AG04450 (cell line): ENCODE measurements around the gene CRYBA1. TPM values are rescaled to one million over a fixed set of nuclear protein-coding genes. Genes with fewer than 3 reads are reported as not detected.

Source experiments
- CTCF ChIA-PET: fragments of 300-600, 350-600 bp; formaldehyde crosslinking; extraction: SDS; loops from one replicate; lab custom pipeline; 2022; ENCODE audit warnings: antibody characterized with exemption, inconsistent platforms; lab: Charles Lee
- POLR2A ChIA-PET: fragments of 350-600 bp; formaldehyde crosslinking; extraction: SDS; loops from one replicate; lab custom pipeline; 2021; ENCODE audit warnings: antibody characterized with exemption, inconsistent platforms; lab: Yijun Ruan, JAX
- DNase-seq: peaks from one replicate; pipeline ENCODE4 v3.0.0-alpha.2; 2011; ENCODE audit warnings: low read depth, low spot score
- H3K27ac ChIP-seq: one replicate; pipeline ENCODE4 v1.5.1; 2012; ENCODE audit warnings: low read depth, low read length, control low read depth
- H3K27me3 ChIP-seq: one replicate; pipeline ENCODE4 v1.6.0; 2012; ENCODE audit warnings: low read length; ENCODE audit not compliant: control insufficient read depth, insufficient read depth
- H3K4me3 ChIP-seq: 2 replicates; pipeline ENCODE4 v1.5.1; 2011; ENCODE audit warnings: mild to moderate bottlenecking, low read depth, low read length, control low read depth
- H3K9me3 ChIP-seq: 2 replicates; pipeline ENCODE4 v1.5.1; 2012; ENCODE audit warnings: low read length; ENCODE audit not compliant: control insufficient read depth, insufficient read depth
- CTCF ChIP-seq: IDR thresholded peaks from 2 replicates; pipeline ENCODE4 v1.5.1; 2011; ENCODE audit warnings: low read depth, low read length, control low read depth, inconsistent platforms
- polyA plus RNA-seq: library from polyadenylated mRNA; depleted of rRNA; stranded (reverse); fragments of >200 nt; gene quantifications from 2 replicates; pipeline ENCODE4 v1.2.3, GENCODE V29; 2011

CRYBA1 gene
- polyA plus RNA-seq, 1 experiment, result not detected

DNA sequence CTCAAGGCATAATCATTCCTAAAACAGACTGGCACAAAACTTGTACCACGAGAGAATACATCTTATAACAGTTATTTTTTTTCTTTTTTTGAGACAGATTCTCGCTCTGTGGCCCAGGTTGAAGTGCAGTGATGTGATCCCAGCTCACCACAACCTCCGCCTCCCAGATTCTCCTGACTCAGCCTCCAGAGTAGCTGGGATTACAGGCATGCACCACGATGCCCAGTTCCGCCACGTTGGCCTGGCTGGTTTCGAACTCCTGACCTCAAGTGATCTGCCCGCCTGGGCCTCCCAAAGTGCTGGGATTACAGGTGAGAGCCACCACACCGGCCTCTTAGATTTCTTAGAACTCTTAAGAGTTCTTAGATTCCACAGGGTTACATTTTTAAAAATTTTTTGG, 43.2 kb downstream of the CRYBA1 start:
- ChIA-PET CTCF (interaction anchor here (0.6 to 3.9 kb wide), 7 partner anchors 33 to 166 kb away, joined by 4 to 70 read pairs (median 20); partner anchors contain the start of gene MYO18A), POLR2A (interaction anchor here (0.6 to 0.7 kb wide), 2 partner anchors 8 to 202 kb away, joined by 3 read pairs; no protein-coding TSS in a partner anchor)
- Histone ChIP-seq H3K27ac (no peak overlapping the region), H3K9me3 (no peaks in the 10 kb centered on the region; the same call in 1 of the 2 replicates), H3K4me3 (0 out of 2 replicates have a peak overlapping the region, but pooled peaks have one; percentile 17), H3K27me3 (no peaks in the 10 kb centered on the region)
- TF ChIP-seq CTCF, result no peak
- no peak for DNase-seq

DNA sequence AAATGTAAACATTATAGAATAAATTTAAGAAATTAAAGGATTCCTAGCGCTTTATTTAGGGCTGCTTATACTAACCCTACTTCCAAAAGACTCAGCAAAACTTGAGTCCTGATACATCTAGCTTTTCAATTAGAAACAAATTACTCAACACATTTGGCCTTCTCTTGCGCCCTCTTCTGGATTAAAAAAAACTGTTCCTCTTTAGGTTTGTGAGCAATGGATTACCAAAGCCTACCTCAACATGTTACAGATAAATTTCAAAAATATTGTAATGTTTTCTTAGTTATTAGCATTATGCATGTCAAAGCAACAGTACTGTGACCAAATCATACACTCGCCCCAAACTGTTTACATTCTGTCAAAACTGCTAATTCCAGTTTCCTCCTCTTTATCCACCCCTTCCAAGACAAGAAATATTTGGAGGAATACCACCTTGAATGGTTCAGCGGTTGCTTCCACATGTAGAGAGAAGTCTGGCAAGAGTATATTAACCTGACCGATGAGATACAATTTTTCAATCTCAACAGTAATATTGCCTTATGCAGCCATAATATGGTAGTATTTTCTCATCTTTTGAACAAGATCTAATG, 44.6 kb downstream of the CRYBA1 start:
- POLR2A ChIA-PET, result interaction anchor here (0.8 kb wide), 1 partner anchor 52 kb away, joined by 5 read pairs; no protein-coding TSS in a partner anchor
- Histone ChIP-seq H3K27me3 (no peaks in the 10 kb centered on the region), H3K27ac (no peak overlapping the region), H3K9me3 (no peaks in the 10 kb centered on the region; the same call in 1 of the 2 replicates), H3K4me3 (peak overlapping the region; percentile 98)
- CTCF ChIA-PET, result interaction anchor here (0.6 to 3.9 kb wide), 32 partner anchors 10 to 326 kb away, joined by 3 to 70 read pairs (median 4); partner anchors contain the start of gene MYO18A
- peak; percentile 68 for TF ChIP-seq CTCF
- peak; percentile 18 for DNase-seq

GRCh38 chr17:29292071-29292991, 45.7 kb downstream of the CRYBA1 start:
- no peak for TF ChIP-seq CTCF
- Histone ChIP-seq H3K27me3 (no peaks in the 10 kb centered on the region), H3K9me3 (no peaks in the 10 kb centered on the region; the same call in 1 of the 2 replicates), H3K27ac (peak overlapping the region; percentile 83), H3K4me3 (peak overlapping the region; percentile 98)
- ChIA-PET POLR2A (interaction anchor here (0.6 to 1.0 kb wide), 5 partner anchors 11 to 373 kb away, joined by 3 to 6 read pairs (median 4); no protein-coding TSS in a partner anchor), CTCF (interaction anchor here (0.8 to 3.9 kb wide), 5 partner anchors 11 to 245 kb away, joined by 3 to 70 read pairs (median 31); no protein-coding TSS in a partner anchor)
- no peak for DNase-seq

DNA sequence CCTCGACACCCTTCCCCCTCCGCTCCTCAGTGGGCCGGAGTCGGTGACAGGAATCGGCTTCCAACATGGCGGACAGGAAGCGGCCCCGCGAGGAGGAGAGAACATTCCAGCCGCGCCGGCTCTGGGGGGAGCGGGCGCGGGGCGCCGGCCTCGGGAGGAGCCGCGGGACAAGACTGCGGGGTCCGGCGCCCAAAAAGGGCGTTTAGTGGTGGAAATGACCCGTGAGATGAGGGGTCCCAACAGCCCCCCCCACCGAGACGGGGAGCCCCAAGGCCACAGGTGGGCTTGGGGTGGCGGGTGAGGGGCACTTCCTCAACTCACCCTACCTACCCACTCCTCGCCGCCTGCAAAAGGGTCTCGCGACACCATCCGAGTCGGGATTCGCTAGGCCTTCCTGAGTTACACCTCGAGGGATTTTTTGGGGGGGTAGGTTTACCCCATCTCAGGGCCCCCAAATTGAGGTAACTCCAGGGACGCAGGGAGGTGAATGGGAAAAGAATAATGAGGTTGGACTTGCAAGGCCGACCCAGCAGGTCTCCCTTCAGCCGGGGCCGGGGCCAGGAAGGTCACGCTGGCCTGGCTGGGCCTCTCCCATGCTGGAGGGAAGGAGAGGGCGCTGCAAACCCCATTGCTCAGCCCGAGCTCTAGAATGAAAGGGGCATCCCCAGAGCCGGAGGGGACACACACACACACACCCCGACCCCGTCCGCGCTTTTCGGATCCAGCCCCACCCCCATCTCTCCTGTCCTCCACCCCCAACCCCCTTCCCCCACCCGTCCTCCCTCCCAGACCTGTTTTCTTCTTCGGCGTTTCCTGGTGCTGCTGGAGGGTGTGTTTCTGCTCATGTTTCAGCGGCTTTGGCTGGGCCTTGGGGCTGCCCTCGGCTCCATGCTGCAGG, 46.6 kb downstream of the CRYBA1 start:
- ChIA-PET POLR2A (interaction anchor here (0.6 to 1.6 kb wide), 22 partner anchors 8 to 299 kb away, joined by 3 to 9 read pairs (median 5); partner anchors contain the start of genes MYO18A and TAOK1), CTCF (interaction anchor here (0.9 to 3.9 kb wide), 7 partner anchors 37 to 169 kb away, joined by 3 to 70 read pairs (median 7); no protein-coding TSS in a partner anchor)
- no peak for DNase-seq

More for the DNA sequence above, 46.6 kb downstream of the CRYBA1 start:
- Histone ChIP-seq H3K27me3 (no peaks in the 10 kb centered on the region), H3K27ac (peak overlapping the region; percentile 97), H3K9me3 (no peaks in the 10 kb centered on the region; the same call in 1 of the 2 replicates), H3K4me3 (peak overlapping the region; percentile 98)
- no peak for TF ChIP-seq CTCF
